Measurements from ENCODE around the gene ALDH3B2.
"Not testable (repeated sequence)": the region's sequence is repeated elsewhere in the genome, so short reads cannot be mapped to it uniquely, and the experiment has no call there.

GRCh38 chr11:67622905-67623304 is 51.5 kb downstream of the ALDH3B2 start:
- TF ChIP-seq ZNF362 (tag by site-specific recombination; IDR thresholded peaks at IDR 0.05); ZFP69B (tag by site-specific recombination; IDR thresholded peaks at IDR 0.05); CTCF (tag by site-specific recombination; IDR thresholded peaks at IDR 0.05); ZNF580 (tag by site-specific recombination; IDR thresholded peaks at IDR 0.05); ZBTB21 (tag by site-specific recombination; IDR thresholded peaks at IDR 0.05); ZFP37 (tag by site-specific recombination; IDR thresholded peaks at IDR 0.05); ZNF354C (tag by site-specific recombination; IDR thresholded peaks at IDR 0.05; ENCODE audit: borderline replicate concordance, low read depth): not testable (repeated sequence)
